ENCODE results near the gene ZFP69B.

- TF ChIP-seq CTCF (IDR thresholded peaks at IDR 0.05): no peak
- no peak for TF ChIP-seq EP300 (IDR thresholded peaks at IDR 0.05)
Measured at GRCh38 chr1:40479156-40479555, 28.9 kb downstream of the ZFP69B start.
